Glomerular visceral epithelial cell (primary cell): ENCODE measurements around the gene ABCC2.
A peak's percentile ranks its signal among the peaks of the same experiment; 100 is the strongest.
"Not testable (repeated sequence)": the region's sequence is repeated elsewhere in the genome, so short reads cannot be mapped to it uniquely, and the experiment has no call there.

Experiments used
- DNase-seq: peaks from one replicate; pipeline ENCODE4 v3.0.0-alpha.2; 2016; ENCODE audit errors: extremely low spot score

The ABCC2 gene

DNA sequence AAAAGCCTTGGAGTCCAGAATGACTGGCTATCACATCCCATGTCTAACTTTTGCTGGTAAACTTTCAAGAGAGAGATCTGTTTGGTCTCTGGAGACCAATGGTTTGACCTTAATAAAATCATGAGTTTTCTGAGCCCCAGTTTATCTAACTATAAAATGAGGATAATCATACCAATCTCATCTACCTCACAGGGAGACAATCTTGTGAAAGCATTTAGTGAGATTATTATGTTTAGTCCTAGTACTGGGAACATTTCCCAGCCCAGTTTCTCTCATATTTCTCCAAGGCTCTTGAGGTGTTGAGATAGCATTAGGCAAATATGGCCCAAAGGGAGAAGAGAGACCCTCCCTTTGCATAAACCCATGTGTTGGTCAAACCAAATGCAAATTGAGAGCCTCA lies 25.8 kb downstream of the ABCC2 start:
- DNase-seq, result no peak

DNA sequence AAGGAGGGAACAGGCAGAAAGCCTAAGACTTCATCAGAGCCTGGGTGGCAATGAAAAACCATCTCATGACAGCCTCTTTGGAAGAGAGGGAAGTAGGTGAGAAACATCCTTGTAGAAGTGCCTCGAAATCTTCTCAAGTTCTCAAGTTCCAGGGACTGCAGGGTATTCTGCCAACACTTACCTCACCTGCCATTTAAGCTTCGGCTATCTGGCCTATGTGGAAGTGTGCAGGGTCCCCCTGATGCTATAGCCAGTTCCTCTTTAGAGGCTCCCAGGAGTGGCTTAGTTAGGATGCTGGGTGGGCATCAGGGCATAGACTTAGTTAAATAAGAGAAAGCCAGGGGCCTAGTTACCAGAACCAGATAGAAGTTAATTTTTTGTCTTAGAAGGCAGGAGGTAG lies 27.0 kb downstream of the ABCC2 start:
- no peak for DNase-seq

DNA sequence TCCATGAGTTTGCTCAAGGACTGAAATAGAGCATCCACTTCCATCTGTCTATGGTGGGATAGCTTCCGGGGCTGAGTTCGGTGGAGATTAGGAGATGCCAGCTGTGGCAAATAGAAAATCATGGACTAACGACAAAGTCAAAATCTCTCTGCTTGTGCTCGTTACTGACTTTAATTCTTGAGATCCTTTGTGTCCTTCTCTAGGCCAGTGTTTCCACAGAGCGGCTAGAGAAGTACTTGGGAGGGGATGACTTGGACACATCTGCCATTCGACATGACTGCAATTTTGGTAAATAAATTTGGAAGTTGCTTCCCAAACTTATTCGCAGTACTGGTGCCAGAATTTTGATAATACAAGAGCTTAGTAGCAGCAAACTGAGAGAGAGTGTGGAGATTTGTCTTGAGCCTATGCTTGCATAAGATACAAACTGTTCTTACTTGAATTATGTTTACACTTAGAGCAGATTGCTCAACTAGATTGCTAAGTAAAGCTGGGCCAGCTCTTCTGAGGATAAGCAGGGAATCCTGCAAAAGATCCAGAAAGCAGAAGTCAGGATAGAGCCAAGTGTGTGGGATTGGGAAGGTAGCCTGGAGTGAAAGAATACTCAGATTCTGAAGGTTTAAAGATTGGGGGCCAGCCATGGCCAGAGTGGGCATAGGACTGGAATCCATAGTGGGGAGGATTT lies 27.6 kb downstream of the ABCC2 start:
- no peak for DNase-seq

DNA sequence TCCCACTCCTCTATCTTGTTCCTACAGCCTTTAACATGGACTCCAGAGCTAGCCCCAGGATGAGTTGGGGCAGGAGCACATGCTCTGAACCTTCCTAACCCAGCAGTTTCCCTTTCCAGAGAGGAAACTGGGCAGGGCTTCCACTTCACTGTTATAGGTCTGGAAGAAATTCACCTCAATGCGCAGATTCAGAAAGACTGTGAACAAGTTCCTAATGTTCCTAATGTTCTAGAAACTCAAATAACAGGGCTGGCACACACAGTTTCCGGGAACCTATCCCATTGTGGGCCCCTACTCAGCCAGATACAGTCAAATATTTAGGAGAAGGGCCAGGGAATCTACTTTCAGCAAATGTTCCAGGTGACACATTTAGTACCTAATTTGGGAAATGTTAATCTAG lies 29.7 kb downstream of the ABCC2 start:
- DNase-seq, result no peak

DNA sequence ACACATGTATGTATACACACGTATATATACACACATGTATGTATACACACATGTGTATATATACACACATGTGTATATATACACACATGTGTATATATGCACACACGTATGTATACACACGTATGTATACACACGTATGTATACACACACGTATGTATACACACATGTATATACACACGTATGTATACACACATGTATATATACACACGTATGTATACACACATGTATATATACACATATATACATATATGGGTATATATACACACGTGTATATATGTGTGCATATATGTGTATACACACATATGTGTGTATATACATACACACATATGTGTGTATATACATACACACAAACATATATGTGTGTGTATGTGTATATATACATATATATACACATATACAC lies 31.7 kb downstream of the ABCC2 start:
- no peak for DNase-seq

DNA sequence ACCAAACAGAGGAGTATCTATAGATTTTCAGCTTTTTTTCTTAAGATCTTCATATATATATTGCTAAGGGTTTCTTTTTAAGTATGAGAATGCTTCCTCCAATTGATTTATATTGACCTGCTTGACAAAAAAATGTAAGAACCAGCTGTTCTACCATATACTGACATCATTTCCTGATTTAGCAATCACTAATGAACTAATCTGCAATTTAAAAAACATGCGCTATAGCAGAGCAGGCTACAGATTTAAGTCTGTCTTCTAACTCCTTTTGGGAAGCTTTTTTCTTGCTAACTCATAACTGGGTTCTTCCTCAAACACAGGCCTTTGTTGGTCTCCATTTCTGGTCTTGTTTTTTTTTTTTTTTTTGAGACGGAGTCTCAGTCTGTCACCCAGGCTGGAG lies 33.2 kb downstream of the ABCC2 start:
- no peak for DNase-seq

GRCh38 chr10:99827936-99828335 lies 45.5 kb downstream of the ABCC2 start:
- DNase-seq, result no peak

DNA sequence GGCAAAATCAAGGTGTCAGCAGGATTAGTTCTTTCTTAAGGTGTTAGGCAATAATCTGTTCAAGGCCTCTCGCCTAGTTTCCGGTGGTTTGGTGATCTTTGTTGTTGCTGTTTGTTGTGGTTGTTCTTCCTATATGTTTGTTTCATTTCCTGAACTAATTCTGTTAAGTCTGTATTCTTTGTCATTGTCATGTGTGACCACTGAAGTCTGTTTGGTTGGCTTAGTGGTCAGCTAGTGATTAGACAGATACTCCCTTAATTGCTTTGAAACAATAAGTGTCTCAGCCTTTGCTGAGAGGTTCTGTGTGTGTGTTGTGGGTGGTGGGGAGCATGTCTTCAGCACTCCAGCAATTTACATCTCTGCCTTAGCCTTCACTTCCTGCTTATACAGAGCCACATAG lies 46.0 kb downstream of the ABCC2 start:
- DNase-seq, result no peak

DNA sequence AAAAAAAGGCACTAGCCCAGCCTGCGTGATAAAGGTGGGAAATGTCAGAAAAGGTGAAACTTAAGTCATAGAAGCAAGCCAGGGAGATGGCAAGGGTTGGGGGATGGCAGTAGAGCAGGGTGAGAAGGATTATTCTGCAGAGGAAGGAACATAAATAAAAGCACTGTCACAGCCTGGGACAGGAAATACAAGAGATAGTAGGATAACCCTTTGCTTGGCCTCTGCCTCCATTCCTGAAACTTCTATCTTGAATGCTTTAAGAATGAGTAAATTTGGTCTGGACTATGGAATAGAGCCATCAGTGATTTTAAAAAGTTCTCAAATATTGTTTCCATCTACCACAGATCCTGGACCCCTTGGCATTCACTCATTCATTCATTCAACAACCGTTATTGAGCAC lies 50.0 kb downstream of the ABCC2 start:
- no peak for DNase-seq

DNA sequence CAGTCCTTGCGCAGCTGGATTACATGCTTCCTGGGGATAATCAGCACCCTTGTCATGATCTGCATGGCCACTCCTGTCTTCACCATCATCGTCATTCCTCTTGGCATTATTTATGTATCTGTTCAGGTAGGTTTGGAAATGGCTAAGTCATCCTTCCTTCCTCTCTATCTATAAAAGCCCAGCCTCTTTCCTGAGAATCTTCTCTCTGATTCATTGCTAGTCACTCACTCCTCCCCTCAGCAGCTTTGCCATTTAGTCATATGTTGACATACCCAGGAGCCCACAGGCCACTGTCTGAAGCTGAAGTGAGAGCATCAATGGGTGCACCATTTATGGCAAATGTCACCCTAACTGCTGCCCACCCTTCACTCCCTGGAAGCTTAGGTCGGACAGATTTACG lies 52.0 kb downstream of the ABCC2 start:
- peak; percentile 42 for DNase-seq

- no peak for DNase-seq
These were observed 53.5 kb downstream of the ABCC2 start for GRCh38 chr10:99835947-99836346.

DNA sequence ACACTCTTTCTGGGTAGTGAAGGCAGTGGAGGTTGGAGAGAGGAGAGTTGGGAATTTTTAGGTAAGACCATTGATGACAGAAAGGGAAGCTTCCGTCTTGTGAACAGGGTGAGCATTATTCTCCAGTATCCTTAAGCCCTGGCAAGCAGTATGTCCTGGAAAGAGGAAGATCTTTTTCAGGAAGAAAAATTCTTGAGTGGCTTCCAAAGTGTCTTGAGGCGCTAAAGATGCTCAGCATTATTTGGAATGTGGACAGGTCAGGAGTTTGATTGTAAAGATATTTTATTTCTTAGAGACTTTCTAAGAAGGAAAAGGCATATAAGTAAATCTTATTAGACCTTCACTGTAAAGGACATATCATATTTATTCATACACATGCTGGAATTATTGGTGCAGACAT lies 54.3 kb downstream of the ABCC2 start:
- no peak for DNase-seq

DNA sequence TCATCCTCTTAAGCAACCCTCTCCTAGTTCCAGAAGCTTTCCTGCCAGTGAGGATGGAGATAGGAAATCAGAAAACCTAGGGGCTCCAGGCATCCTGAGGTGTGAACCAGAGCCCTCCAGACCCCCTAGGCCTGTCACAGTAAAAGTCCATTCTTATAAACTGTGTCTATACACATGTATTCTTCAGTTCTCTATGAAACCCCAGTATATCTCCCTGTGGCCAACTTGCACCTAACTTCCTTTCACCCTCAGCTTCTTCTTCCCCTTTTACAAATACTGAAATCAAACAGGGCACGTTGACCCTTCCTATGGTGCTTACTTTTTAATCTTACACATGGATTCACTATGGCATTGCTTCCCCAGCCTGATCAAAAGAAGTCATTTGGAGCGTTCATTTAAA lies 58.4 kb downstream of the ABCC2 start:
- not testable (repeated sequence) for DNase-seq

GRCh38 chr10:99841746-99842145 lies 59.3 kb downstream of the ABCC2 start:
- DNase-seq, result no peak

DNA sequence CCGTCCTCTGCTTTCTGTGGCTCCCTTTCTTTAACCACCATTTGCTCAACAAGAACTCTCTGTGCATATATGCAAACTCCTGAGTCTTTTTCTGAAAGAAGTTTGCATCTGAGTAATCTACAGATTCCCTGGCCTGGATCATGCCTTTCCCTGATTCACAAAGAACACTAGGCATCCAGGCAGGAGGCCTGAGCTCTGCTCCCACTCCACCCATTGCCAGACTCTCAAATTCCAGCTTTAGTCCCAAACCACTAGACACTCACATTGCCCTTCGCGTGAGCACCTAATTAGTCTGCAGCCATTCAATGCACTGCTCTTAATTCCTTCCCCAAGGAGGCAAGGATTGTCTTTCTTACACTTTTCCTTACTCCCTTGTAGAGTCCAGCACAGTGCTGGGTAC lies 60.9 kb downstream of the ABCC2 start:
- no peak for DNase-seq

GRCh38 chr10:99844433-99844955 lies 62.1 kb downstream of the ABCC2 start:
- no peak for DNase-seq

- DNase-seq, result peak; percentile 88
These were observed 63.5 kb downstream of the ABCC2 start for GRCh38 chr10:99845837-99846382.

- DNase-seq, result no peak
These were observed 66.6 kb downstream of the ABCC2 start for GRCh38 chr10:99849057-99849456.

DNA sequence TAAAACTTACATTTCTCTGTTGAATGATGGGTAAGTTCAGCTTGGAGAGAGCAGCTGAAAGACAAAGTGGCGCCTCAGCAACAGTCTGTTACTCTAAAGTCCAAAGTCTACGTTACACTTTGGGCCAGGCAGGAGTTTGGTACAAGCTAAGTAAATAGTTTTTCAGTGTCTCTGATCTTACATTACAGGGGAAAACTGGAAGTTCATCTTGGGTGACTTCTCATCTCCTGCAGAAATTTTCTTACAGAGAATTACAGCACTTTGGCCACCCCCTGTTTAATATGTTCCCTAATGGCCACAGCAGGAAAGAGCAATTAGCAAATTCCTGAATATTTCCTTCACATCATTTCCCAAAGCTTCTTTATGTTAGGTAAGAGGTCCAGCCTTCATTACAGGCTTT lies 67.1 kb downstream of the ABCC2 start:
- DNase-seq, result no peak

DNA sequence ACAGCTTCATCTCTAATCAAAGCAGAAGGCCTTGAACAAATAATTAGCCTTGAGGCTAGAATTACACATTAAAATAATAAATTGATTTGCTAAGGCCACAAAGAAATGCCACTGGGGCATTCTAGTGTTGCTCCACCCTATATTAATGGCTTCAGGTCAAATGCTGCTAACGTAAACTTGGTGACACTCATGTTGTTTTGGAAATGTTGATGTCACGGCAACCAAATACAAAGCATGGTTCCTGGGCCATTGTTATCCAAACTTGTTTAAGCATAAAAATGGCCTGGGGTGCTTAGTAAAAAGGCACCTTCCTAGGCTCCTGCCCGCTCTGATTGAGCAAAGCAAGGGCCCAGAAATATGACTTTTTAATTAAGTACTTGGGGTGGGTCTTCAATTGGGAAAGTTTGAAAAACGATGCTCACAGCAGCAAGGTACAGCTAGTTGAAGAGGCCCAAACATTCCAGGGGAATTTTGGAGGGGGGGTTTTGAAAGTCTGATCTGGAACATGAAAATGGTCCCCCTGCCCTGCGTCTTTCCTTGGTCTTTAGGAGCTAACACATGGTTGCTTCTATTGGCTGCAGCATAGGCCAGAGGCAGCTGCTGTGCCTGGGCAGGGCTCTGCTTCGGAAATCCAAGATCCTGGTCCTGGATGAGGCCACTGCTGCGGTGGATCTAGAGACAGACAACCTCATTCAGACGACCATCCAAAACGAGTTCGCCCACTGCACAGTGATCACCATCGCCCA lies 67.8 kb downstream of the ABCC2 start:
- no peak for DNase-seq

- no peak for DNase-seq
These were observed 68.4 kb downstream of the ABCC2 start for GRCh38 chr10:99850767-99851340.

GRCh38 chr10:99851825-99852224 lies 69.4 kb downstream of the ABCC2 start:
- no peak for DNase-seq
